Measurements from ENCODE around the gene OCSTAMP.

DNA sequence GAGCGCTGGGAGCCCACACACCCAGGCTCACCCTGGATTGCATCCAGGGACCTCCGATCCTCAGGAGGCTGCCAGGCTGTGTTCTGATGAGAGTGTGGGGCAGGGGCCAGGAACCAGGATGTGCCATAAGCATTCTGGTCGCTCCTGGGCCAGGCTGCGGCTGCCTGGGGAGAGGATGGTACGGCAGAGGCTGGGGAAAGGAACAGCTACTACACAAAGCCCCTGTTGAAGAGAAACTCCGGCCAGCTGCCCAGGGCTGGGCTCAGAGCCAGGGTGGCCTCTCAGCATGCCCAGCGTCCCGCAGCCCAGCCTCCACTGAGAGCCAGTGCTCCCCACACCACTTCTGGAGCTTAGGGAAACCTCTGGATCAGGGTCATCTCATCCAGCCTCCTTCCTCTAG, 21.7 kb upstream of the OCSTAMP start:
- TF ChIP-seq, protein P1, sequence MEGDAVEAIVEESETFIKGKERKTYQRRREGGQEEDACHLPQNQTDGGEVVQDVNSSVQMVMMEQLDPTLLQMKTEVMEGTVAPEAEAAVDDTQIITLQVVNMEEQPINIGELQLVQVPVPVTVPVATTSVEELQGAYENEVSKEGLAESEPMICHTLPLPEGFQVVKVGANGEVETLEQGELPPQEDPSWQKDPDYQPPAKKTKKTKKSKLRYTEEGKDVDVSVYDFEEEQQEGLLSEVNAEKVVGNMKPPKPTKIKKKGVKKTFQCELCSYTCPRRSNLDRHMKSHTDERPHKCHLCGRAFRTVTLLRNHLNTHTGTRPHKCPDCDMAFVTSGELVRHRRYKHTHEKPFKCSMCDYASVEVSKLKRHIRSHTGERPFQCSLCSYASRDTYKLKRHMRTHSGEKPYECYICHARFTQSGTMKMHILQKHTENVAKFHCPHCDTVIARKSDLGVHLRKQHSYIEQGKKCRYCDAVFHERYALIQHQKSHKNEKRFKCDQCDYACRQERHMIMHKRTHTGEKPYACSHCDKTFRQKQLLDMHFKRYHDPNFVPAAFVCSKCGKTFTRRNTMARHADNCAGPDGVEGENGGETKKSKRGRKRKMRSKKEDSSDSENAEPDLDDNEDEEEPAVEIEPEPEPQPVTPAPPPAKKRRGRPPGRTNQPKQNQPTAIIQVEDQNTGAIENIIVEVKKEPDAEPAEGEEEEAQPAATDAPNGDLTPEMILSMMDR (IDR thresholded peaks at IDR 0.05; ENCODE audit: insufficient read depth, low read length) = no peak
- no peak for TF ChIP-seq SPI1 (IDR thresholded peaks at IDR 0.05; ENCODE audit: borderline replicate concordance, low read depth)
- TF ChIP-seq, protein P2, sequence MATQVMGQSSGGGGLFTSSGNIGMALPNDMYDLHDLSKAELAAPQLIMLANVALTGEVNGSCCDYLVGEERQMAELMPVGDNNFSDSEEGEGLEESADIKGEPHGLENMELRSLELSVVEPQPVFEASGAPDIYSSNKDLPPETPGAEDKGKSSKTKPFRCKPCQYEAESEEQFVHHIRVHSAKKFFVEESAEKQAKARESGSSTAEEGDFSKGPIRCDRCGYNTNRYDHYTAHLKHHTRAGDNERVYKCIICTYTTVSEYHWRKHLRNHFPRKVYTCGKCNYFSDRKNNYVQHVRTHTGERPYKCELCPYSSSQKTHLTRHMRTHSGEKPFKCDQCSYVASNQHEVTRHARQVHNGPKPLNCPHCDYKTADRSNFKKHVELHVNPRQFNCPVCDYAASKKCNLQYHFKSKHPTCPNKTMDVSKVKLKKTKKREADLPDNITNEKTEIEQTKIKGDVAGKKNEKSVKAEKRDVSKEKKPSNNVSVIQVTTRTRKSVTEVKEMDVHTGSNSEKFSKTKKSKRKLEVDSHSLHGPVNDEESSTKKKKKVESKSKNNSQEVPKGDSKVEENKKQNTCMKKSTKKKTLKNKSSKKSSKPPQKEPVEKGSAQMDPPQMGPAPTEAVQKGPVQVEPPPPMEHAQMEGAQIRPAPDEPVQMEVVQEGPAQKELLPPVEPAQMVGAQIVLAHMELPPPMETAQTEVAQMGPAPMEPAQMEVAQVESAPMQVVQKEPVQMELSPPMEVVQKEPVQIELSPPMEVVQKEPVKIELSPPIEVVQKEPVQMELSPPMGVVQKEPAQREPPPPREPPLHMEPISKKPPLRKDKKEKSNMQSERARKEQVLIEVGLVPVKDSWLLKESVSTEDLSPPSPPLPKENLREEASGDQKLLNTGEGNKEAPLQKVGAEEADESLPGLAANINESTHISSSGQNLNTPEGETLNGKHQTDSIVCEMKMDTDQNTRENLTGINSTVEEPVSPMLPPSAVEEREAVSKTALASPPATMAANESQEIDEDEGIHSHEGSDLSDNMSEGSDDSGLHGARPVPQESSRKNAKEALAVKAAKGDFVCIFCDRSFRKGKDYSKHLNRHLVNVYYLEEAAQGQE (IDR thresholded peaks at IDR 0.05; ENCODE audit: insufficient replicate concordance, low read depth) = no peak
- TF ChIP-seq GABPA (IDR thresholded peaks at IDR 0.05; ENCODE audit: low read depth) = no peak
